Endothelial cell of umbilical vein (primary cell): ENCODE data around the gene CDC16. TPM values are rescaled to one million over a fixed set of nuclear protein-coding genes. Genes with fewer than 3 reads are reported as not detected.

Source experiments
- BruUV-seq: library from RNA; stranded (reverse); fragments of 400-500 nt; replicated peaks from 2 replicates; lab custom pipeline; 2021; lab: Mats Ljungman, UMichigan
- CTCF ChIA-PET: fragments of 300-600, 350-600 bp; sonication (Branson Sonifier 250); formaldehyde crosslinking; loops from one replicate; lab custom pipeline; 2021; ENCODE audit warnings: antibody characterized with exemption, inconsistent platforms; lab: Charles Lee
- POLR2A ChIA-PET: fragments of 300-600, 350-600 bp; sonication (Branson Sonifier 250); formaldehyde crosslinking; loops from one replicate; lab custom pipeline; 2021; ENCODE audit warnings: antibody characterized with exemption, inconsistent platforms; lab: Charles Lee
- DNase-seq: peaks from one replicate; pipeline ENCODE4 v3.0.0-alpha.2; 2011; ENCODE audit warnings: low read depth, low spot score
- FAIRE-seq: peaks from 2 replicates; lab custom pipeline; 2011; peaks lifted over from hg19 to GRCh38; lab: Jason Lieb, UNC
- H2AFZ ChIP-seq: 2 replicates; pipeline ENCODE4 v1.6.0; 2012; ENCODE audit warnings: low read depth, low read length, control low read depth, inconsistent platforms
- H3K27ac ChIP-seq: 2 replicates; pipeline ENCODE4 v1.5.1; 2011; ENCODE audit warnings: low read depth, mild to moderate bottlenecking, control low read depth, low read length, moderate library complexity; ENCODE audit not compliant: insufficient read depth
- H3K27me3 ChIP-seq, 2 experiments: 2 replicates each; pipeline versions ENCODE4 v1.6.0 to v1.6.1; 2011; ENCODE audit warnings: low read length in 2 of 2, mixed read lengths in 1 of 2; ENCODE audit not compliant: control insufficient read depth in 2 of 2, insufficient read depth in 2 of 2
- H3K36me3 ChIP-seq, 2 experiments: 2 replicates in 1 of 2; 3 replicates in 1 of 2; pipeline ENCODE4 v1.5.1; 2011; ENCODE audit warnings: low read length in 2 of 2, mild to moderate bottlenecking in 1 of 2, moderate library complexity in 1 of 2; ENCODE audit not compliant: control insufficient read depth in 2 of 2, insufficient read depth in 2 of 2; ENCODE audit errors: extremely low read depth in 1 of 2
- H3K4me1 ChIP-seq: 3 replicates; pipeline ENCODE4 v1.5.1; 2011; ENCODE audit warnings: mild to moderate bottlenecking, low read length; ENCODE audit not compliant: control insufficient read depth, insufficient read depth; ENCODE audit errors: extremely low read depth
- H3K4me2 ChIP-seq: 2 replicates; pipeline ENCODE4 v1.6.1; 2011; ENCODE audit warnings: low read length, control low read depth, mixed read lengths; ENCODE audit not compliant: insufficient read depth
- H3K4me3 ChIP-seq, 3 experiments: fragments of 200-600 bp in 1 of 3; sonication (generic), shearing (Covaris generic) in 1 of 3; replicated peaks in 1 of 3; 2 replicates each; pipeline ENCODE4 v1.5.1; 2011 to 2016; ENCODE audit warnings: control low read depth in 3 of 3, low read length in 3 of 3, mild to moderate bottlenecking in 2 of 3, inconsistent platforms in 1 of 3, low read depth in 1 of 3, moderate library complexity in 1 of 3; ENCODE audit not compliant: insufficient read depth in 1 of 3
- H3K79me2 ChIP-seq: 2 replicates; pipeline ENCODE4 v1.6.0; 2012; ENCODE audit warnings: low read length, inconsistent platforms; ENCODE audit not compliant: control insufficient read depth, insufficient read depth
- H3K9ac ChIP-seq: replicated peaks from 2 replicates; pipeline ENCODE3; 2011; ENCODE audit warnings: low read length, control low read depth; ENCODE audit not compliant: insufficient read depth; ENCODE audit errors: extremely low read depth
- H3K9me1 ChIP-seq: replicated peaks from 3 replicates; pipeline ENCODE4 v1.6.0; 2011; ENCODE audit warnings: mild to moderate bottlenecking, low read length; ENCODE audit not compliant: control insufficient read depth, insufficient read depth; ENCODE audit errors: extremely low read depth
- H3K9me3 ChIP-seq: replicated peaks from 2 replicates; pipeline ENCODE4 v1.5.1; 2012; ENCODE audit warnings: low read length, inconsistent platforms; ENCODE audit not compliant: control insufficient read depth, insufficient read depth
- H4K20me1 ChIP-seq: replicated peaks from 2 replicates; pipeline ENCODE3; 2011; ENCODE audit warnings: mild to moderate bottlenecking, low read length; ENCODE audit not compliant: control insufficient read depth, insufficient read depth; ENCODE audit errors: extremely low read depth
- CTCF ChIP-seq, 2 donors: IDR thresholded peaks; 1 replicate in 1 of 2; 2 replicates in 1 of 2; pipeline ENCODE4 v1.5.1; 2011; ENCODE audit warnings: low read length in 2 of 2, mild to moderate bottlenecking in 2 of 2, moderate library complexity in 2 of 2, control low read depth in 1 of 2, inconsistent platforms in 1 of 2, low read depth in 1 of 2; ENCODE audit not compliant: insufficient read depth in 1 of 2; ENCODE audit errors: extremely low read depth in 1 of 2
- EZH2 ChIP-seq: IDR thresholded peaks from 2 replicates; pipeline ENCODE4 v1.6.1; 2012; ENCODE audit warnings: borderline replicate concordance, low read depth, mild to moderate bottlenecking, moderate library complexity, low read length, inconsistent platforms; ENCODE audit not compliant: severe bottlenecking
- FOS ChIP-seq: IDR thresholded peaks from 2 replicates; pipeline ENCODE4 v1.6.1; 2011; ENCODE audit warnings: mild to moderate bottlenecking, low read length, moderate library complexity, borderline replicate concordance; ENCODE audit not compliant: insufficient read depth
- GATA2 ChIP-seq: IDR thresholded peaks from 2 replicates; pipeline ENCODE4 v1.7.0; 2011; ENCODE audit warnings: low read depth, mild to moderate bottlenecking, moderate library complexity, mixed read lengths, low read length; ENCODE audit not compliant: insufficient read length, insufficient read depth
- JUN ChIP-seq: IDR thresholded peaks from 2 replicates; pipeline ENCODE4 v1.6.1; 2011; ENCODE audit warnings: borderline replicate concordance, low read depth; ENCODE audit not compliant: insufficient read length, insufficient read depth
- MAX ChIP-seq: IDR thresholded peaks from 2 replicates; pipeline ENCODE4 v1.6.1; 2011; ENCODE audit not compliant: insufficient read depth, insufficient read length
- MYC ChIP-seq: IDR thresholded peaks from one replicate; pipeline ENCODE4 v1.6.1; 2011; ENCODE audit warnings: mild to moderate bottlenecking, low read depth, low read length
- POLR2A ChIP-seq: IDR thresholded peaks from 2 replicates; pipeline ENCODE4 v1.6.1; 2012; ENCODE audit warnings: low read depth, mild to moderate bottlenecking, control low read depth, low read length
- POLR2AphosphoS5 ChIP-seq: IDR thresholded peaks from 2 replicates; pipeline ENCODE4 v1.6.1; 2012; ENCODE audit warnings: low read depth, mild to moderate bottlenecking, control low read depth, low read length, moderate library complexity; ENCODE audit not compliant: insufficient read depth
- dilution Hi-C: fragments of 300-500 bp; cut with MboI; formaldehyde crosslinking; loops from one replicate; pipeline ENCODE4 v1.15.0; 2019; ENCODE audit warnings: low sequenced_read_pairs; ENCODE audit not compliant: extremely low pct_ligation_motif_present
- intact Hi-C: fragments of 100-400 bp; cut with micrococcal nuclease; formaldehyde crosslinking; loops from one replicate; pipeline ENCODE4 v1.10.0; 2022
- polyA plus RNA-seq, 4 experiments: library from polyadenylated mRNA; depleted of rRNA in 3 of 4; stranded (reverse) in 3 of 4; unstranded in 1 of 4; fragments of >200 nt; gene quantifications; 2 replicates each; pipeline versions ENCODE4 v1.2.1 to v1.2.3, GENCODE V29; 2011 to 2012; ENCODE audit warnings: missing spikeins in 1 of 4
- total RNA-seq: library from RNA; stranded (reverse); gene quantifications from 2 replicates; pipeline ENCODE4 v1.2.3, GENCODE V29; 2021

Gene CDC16
- total and polyA plus RNA-seq, 2 donors (not counting 3 experiments of a cell fraction or from before 2014, with no cell fraction given): 41.6 to 83.3 TPM

GRCh38 chr13:114237415-114238112 is 2.9 kb downstream of the CDC16 start:
- BruUV-seq: no TSS peak
- Histone ChIP-seq H3K4me3 (no peak overlapping the region), H3K4me1 (peaks cover 6% of the 10 kb centered on the region), H2AFZ (no peak overlapping the region), H3K79me2 (peaks cover 25% of the 10 kb centered on the region), H3K4me2 (no peak overlapping the region), H3K9ac (no peak overlapping the region), H3K9me3 (no peaks in the 10 kb centered on the region), H3K27ac (no peak overlapping the region), H3K9me1 (no peaks in the 10 kb centered on the region), H3K27me3 (no peaks in the 10 kb centered on the region), H4K20me1 (no peaks in the 10 kb centered on the region), H3K36me3 (peaks cover 19 to 25% of the 10 kb centered on the region in 2 experiments)
- ChIA-PET CTCF (interaction anchor here (1.9 kb wide), 1 partner anchor 22 kb away, joined by 4 read pairs; no protein-coding TSS in a partner anchor), POLR2A (no interaction called here)
- intact Hi-C loops (no loop called here), dilution Hi-C loops (no loop called here)
- DNase-seq (no peak), FAIRE-seq (no peak)
- TF ChIP-seq EZH2 (no peak), CTCF (IDR thresholded peaks at IDR 0.05; ENCODE audit: extremely low read depth in 1 of 2, insufficient read depth in 1 of 2, low read depth in 1 of 2, low read length in 2 of 2) (no peak)

GRCh38 chr13:114241918-114242317 is 7.2 kb downstream of the CDC16 start:
- Histone ChIP-seq H3K9ac (no peak overlapping the region), H3K79me2 (peaks cover 5% of the 10 kb centered on the region), H3K9me3 (no peaks in the 10 kb centered on the region), H3K4me1 (no peaks in the 10 kb centered on the region), H2AFZ (no peak overlapping the region), H3K27ac (no peak overlapping the region), H3K27me3 (no peaks in the 10 kb centered on the region), H3K9me1 (no peaks in the 10 kb centered on the region), H4K20me1 (no peaks in the 10 kb centered on the region), H3K4me3 (no peak overlapping the region), H3K36me3 (peaks cover 40 to 42% of the 10 kb centered on the region in 2 experiments), H3K4me2 (no peak overlapping the region)
- BruUV-seq: no TSS peak
- ChIA-PET POLR2A (no interaction called here), CTCF (no interaction called here)
- no peak for TF ChIP-seq MAX
- no peak for TF ChIP-seq FOS
- no peak for TF ChIP-seq GATA2
- no peak for TF ChIP-seq CTCF (IDR thresholded peaks at IDR 0.05; ENCODE audit: extremely low read depth in 1 of 2, insufficient read depth in 1 of 2, low read depth in 1 of 2, low read length in 2 of 2)
- TF ChIP-seq JUN: no peak
- TF ChIP-seq MYC: no peak
- no peak for TF ChIP-seq EZH2
- no peak for TF ChIP-seq POLR2AphosphoS5
- TF ChIP-seq POLR2A: no peak
- no peak for FAIRE-seq
- dilution Hi-C loops: no loop called here
- DNase-seq: no peak
- intact Hi-C loops: no loop called here
